Measurements from ENCODE around the gene LRRC63.
"Not testable (repeated sequence)": the region's sequence is repeated elsewhere in the genome, so short reads cannot be mapped to it uniquely, and the experiment has no call there.

LRRC63 gene

DNA sequence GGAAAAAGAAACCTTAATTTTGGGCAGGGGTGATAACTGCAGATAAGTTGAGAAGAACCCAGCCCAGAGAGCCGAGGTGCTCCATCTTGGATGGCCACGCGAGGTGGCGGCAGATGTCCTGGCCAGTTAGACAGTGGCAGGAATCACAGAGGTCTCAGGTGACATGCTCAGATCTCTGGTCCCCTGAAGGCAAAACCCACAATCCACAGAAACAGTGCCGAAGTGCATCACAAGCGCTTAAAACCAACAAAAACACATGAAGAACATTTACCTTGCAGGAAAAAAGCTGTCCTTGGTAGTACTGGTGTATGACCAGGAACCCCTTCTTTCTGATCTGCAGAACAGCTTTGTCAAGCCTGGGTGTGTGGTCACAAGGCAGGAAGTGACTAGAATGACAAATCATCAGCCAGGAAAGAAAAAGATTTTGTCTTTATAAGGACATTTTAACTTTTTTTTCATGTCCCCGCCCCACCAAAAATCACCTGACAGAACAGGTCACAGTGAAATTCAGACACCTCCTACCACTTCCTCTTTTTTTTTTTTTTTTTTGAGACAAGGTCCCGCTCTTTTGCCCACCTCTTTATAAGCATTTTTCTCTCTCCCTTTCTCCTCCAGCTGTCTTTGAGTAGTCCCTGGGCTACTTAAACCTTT is 29.8 kb upstream of the LRRC63 start, which contains the start of gene LCP1:
TSS of gene LCP1 (minus strand) at position 338 of the 651 bp plus-strand sequence. CDS start 22,515 bp downstream, outside the sequence.
- DNase-seq = no peak

DNA sequence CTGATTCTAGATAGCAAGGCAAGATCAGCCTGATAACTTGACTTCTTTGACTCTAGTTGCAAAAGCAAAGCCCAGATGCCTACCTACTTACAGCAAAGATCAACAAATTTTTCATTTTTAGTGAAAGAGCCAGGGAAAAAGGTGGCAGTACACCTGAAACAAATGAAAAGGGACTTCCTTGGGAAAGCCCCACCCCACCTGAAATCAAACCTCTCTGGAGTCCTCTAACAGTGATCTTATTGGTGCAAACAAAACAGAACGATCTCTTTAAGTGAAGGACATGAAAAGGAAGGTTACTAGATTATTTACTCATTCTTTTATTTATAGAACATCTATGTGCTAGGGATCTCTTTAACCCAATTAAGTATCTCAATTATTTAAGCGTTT is 29.2 kb upstream of the LRRC63 start:
- DNase-seq = no peak

DNA sequence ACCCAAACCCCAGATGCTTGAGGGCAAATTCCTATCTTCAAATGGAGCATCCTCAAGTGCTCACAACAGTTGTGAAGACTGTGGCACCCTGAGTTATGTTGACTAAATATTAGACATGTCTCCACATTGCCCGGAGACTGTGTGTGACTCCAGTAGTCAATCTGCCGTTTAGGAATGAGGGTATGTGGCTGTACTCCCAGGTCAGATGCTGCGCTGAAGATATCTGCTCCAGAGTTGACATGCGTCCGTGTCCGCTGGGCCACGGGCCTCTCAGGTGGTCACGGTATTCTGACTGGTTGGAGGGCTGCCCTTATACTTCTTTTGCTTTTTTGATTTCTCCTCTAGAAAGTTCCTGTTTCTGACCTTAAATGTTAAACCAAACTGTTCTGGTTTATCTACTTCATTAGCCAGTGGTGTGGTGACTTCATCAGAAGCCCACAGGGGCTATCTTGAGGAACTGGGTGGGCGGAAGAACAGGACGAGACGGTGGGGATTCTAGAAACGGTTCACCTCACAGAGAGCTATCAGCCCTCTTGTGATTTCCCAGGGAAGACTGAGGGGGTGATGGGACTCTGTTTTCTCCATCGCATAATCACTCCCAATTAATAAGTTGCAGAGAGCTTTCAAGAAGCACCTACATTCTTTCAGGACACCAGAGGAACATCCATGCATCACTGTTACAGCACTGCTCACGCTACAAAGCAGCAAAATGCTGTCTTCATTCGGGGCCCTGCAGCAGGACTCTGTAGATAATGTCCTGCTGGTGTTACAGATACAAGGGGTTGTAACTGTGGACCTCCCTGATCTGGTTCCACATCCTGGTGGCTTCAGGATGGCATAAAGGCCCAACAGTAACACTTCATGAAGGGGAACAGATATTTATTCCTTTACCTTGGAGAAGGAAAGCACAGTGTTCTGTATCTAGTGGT is 28.4 kb upstream of the LRRC63 start:
- DNase-seq = no peak

DNA sequence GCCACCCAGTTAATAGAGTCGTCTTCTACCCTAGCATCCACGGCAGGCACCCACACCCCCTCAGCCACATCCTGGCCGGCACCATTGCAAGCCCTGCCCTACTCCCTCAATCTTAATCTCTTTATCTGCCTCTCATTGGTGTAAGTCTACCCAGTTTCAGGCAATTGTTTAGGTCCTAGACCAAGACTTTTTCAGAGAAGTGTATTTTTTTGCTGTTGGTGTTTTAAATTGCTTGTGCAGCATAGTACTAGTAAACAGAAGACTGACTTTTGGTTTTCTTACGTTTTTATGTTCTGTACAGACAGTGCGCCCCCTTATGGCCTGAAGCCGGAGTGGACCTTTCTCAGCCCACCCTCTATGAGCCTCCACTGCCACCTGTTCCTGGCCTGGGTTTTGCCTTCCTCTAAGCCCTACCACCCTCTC is 27.4 kb upstream of the LRRC63 start:
- DNase-seq = no peak

DNA sequence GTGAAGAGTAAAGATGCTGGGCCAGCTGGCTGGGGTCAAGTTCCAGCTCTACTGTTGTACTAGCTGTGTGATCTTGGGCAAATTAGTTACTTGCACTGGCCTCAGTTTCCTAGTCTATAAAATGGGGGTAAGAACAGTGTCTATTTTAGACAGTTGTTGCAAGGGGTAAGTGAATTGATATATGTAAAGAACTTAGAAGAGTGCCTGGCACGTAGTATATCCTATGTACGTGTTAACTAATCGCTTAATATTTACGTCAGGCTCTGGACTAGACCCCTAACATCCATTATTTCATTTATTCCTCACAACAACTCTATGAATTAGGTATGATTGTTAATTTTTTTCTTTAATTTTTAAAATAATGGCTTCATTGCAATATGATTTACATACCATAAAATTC is 26.1 kb upstream of the LRRC63 start:
- no peak for DNase-seq

DNA sequence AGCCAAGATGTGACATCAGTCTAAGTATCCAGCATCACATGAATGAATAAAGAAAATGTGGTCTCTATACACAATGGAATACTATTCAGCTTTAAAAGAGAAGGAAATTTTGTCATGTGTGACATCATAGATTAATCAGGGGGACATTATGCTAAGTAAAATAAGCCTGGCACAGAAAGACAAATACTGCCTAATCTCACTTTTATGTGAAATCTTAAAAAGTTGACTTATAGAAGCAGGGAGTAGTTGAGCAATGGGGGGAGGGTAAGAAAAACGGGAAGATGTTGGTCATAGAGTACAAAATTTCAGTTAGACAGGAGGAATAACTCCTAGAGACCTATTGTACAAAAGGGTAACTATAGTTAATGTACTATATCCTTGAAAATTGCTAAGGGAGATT is 19.3 kb upstream of the LRRC63 start:
- DNase-seq = no peak

DNA sequence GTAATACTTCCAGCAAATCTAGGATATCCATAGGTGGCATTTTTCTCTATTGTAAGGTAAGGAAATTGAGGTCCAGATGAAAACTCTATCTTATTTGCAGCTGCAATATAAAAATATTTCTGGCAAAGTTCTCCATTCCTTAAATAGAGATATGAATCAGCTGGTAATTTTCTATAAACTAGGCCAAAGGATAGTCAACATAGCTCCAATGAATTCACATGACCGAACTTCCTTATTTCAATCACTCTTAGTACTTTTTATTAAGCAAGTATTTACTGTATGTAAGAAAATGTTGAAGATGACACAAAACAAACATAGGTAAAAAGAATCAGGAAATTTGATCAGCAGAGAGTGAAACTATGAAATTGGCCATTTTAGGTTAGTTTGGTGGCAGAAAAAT is 16.7 kb upstream of the LRRC63 start:
- no peak for DNase-seq

DNA sequence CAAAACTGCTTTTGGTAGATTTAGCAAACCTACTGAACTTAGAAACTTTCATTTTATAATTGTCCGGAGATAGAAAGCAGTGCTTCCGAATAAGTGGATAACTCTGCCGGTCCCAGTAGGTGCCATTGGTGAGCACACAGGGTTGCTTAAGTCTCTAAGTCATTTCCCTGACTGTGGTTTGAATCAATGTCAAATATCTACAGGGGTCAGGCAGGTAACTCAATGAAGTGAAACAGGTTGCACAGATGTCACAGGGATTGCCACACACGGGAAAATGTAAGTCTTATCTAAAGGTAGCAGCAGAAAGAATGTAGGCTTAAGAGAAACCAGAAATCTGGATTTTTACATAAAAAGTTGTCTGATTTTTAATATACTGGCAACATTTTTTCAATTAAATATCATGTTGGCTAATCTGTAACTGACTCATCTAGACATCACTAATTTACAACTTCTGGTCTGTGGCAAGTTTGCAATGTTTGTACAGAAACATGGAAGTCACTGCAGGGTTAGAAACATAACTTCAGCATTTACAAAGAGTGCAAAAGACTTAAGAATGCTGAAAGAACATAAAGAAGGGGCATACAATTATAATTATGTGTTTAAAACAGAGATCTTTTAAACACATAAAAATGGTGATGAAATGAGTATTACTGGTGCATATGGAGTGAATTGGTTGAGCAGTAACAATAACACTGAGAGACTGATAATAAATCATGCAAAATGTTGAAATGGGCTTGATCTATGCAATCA is 14.3 kb upstream of the LRRC63 start:
- no peak for DNase-seq

DNA sequence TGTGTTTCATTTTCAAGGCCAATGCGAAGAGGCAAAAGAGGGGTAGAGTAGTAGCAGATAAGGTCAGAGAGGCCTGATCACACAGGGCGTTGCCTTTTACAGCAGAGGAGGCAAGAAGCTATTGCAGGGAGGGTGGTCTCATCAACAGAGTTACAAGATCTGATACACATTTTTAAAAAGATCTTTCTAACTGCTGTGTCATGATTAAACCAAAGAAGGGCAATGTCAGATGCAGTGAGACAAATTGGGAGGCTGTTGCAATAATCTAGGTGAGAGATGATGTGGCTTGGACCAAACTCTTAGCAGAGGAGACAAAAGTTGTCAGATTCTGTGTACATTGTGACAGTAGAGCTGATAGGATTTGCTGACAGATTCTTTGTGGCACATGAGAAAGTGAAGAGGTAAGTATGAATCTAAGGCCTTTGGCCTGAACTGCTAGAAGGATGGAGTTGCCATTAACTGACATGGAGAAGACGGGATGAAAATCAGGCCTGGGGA is 13.0 kb upstream of the LRRC63 start:
- no peak for DNase-seq

DNA sequence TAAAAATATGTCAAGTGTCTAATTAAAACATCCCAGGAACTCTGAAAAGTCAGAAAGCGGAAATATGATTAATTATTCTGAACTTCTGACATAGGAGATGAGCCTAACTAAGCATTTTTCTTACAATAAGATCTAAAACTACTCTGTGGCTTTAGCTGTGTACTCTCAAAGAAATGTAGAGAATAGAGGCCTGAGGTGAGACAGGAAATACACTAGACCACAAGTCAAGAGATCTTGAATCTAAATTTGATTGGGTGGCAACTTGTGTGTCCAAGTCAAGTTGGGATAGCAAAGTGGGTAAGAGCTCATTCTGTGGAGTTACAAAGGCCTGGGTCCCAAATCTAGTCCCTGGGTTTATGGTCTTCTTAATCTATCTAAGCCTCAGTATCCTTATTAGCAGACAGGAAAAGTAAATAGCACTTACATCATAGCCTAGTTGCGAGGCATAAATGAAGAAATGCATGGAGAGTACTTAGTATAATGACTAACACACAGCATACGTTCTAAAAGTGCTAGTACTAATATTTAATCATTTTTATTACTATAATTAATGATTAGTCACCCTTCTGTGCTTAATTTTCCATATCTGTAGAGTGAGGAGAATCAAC is 9.4 kb upstream of the LRRC63 start:
- DNase-seq = no peak

DNA sequence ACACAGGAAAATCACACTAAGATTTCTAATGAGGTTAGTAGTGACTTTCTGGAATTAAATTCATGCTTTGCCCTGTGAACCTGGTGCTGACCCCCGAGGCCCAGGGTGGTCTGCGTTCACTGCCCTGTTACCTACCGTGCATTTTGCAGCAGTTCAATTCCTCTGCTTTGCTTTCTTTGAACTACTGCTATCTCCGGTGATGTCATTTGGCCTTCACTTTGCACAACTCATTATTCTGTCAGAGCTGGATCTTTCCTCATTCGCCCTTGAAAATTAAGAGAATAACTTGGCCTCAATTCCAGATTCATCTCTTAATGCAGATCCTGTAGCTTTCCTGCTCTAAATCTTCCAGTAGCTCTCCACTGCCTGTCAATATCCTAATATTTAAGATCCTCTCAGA is 8.8 kb upstream of the LRRC63 start:
- no peak for DNase-seq

DNA sequence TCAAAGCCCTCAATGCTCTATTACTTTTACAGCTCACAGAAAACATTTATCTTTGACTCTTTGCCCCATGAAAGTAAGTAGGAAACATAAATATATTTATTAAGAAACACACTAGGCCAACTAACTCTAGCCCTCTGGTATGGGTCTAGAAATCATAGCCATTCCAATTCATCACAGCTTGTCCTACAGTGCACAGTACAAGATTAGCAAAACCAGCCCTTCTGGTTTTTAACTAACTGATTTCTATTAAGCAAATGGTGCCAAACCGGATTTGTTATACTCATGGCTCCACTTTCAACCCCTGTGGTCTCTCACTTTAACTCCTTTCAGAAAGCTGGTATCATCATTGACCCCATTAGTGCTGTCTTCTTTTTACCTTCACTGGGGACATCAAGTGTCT is 5.6 kb upstream of the LRRC63 start:
- no peak for DNase-seq

DNA sequence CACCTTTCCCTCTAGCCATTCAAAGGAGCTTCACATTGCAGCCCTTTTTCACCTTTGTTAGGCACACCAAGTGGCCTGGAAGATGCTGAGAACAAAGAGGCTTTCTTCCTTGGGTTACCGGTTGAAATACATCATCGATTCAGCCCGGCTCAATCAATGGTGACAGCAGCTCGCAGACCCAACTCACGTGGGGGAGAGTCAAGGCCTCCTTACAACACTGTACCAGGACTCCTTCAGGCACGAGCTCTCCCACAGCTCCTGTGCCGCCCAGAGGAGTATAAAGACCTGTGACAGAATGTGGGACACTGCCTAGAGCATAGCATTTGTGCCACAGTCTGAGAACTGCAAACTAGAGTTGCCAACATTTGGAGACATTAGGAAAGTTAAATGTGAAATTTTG is 3.9 kb upstream of the LRRC63 start:
- no peak for DNase-seq

DNA sequence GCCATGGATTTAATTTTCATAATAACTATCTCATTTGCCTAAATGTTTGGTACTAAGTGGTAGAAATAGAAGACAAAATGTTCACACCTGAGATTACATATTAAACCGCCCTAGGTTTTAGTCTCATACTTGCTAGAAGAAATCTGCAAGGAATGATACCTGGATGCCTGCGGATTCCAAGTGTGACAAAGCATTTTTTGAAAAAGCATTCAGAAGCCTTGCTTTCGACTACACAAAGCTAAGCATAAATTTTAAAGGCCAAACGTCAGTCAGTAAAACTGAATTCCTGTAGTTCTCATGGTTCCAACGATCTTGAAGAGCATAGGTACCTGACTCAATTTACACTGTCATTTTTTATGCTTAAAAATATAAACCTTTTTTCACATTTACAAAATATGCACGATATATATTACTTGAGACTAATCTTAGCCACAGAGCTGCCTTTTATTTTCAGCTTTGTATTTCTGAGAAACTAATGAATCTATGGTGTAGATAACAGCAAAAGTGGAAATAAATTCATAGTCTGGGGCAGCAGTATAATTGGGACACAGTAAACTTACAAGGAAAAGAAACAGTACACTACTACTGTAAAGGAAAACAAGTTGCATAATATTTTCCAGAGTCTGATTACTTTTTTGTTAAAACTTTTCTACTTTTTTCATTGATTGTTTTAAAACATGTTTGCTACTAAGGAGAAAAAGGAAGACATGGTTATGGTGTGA is 1.2 kb upstream of the LRRC63 start:
- no peak for DNase-seq

DNA sequence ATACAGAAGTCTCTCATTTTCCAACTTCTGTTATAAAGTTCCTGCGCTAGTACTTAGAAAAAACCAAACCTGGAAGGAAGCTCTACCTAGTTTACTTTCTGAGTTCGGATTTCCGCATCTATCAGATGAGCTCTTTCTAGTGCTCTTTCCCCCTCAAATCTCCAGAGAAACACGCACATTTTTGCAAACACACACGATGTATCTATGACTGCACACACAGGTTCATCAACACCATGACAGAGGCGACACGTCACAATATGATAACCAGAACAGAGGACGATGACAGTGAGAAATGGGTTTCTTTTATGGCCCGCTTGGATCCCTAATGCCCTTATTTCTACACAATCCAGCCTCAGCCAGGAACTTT is 629 bp upstream of the LRRC63 start:
- DNase-seq = no peak

DNA sequence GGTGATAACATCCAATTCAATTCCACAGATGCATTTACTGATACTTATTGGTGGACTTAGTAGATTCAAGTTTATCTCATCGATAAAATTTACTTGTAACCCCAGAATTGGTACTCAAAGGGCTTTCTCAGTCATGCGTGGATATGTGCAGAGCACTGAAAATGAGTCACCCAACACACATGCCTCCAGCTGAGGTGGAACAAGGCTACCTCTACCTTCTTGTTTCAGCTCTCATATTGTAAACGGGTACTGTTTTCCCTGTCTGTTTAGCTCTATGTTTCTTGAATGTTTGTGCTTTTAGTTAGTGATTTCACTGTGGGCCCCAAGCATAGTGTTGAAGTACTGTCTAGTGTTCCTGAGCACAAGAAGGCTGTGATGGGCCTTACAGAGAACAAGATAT is 1.5 kb downstream of the LRRC63 start:
- no peak for DNase-seq

DNA sequence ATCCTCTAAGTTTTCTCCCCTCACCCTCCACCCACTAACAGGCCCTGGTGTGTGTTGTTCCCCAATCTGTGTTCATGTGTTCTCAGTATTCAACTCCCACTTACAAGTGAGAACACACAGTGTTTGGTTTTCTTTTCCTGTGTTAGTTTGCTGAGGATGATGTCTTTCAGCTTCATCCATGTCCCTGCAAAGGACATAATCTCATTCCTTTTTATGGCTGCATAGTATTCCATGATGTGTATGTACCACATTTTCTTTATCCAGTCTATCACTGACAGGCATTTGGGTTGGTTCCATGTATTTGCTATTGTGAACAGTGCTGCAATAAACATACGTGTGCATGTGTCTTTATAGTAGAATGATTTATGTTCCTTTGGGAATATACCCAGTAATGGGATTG is 3.0 kb downstream of the LRRC63 start:
- DNase-seq = not testable (repeated sequence)

DNA sequence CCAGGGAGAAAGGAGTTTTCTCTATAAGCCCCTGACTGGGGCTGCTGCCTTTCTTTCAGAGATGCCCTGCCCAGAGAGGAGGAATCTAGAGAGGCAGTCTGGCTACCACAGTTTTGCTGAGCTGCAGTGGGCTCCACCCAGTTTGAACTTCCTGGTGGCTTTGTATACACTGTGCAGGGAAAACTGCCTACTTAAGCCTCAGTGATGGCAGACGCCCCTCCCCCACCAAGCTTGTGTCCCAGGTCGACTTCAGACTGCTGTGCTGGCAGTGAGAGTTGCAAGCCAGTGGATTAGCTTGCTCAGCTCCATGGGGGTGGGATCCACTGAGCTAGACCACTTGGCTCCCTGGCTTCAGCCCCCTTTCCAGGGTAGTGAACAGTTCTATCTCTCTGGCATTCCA is 8.5 kb downstream of the LRRC63 start:
- not testable (repeated sequence) for DNase-seq

DNA sequence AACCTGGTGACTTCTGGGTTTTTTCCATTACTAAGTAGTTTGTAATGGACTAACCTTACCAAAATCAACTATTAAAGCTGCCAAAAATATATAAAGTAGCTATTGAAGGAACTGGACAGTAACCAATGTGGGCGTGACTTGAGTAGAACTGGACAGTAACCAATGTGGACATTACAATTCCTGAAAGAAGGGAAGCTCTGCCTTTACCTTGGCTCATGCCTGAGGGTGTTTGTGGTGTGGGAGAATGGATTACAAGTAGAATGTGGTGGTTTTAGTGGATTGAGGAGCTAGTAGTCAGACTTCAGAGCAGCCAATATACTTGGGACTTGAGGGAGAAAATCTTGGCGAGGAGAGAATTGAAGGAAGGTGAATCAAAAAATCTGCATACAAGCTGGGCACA is 17.5 kb downstream of the LRRC63 start:
- DNase-seq = no peak

DNA sequence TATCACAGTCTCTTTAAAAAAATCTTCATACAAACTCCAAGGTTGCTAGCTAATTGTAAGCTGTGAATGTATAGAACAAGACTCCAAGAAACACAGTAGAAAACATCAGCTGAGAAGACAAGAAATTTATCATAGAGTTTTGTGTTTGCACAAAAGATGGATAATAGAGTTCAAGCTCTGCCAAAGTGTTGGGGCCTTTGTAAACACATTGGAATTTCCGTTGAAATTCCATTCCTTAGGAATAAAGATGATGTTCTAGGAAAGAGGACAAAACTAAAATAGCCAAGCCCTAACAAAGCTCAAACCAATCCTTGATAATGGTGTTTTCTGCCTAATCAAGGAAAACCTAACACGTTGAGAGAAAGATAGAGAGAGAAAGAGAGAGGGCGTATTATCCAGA is 20.6 kb downstream of the LRRC63 start:
- no peak for DNase-seq

DNA sequence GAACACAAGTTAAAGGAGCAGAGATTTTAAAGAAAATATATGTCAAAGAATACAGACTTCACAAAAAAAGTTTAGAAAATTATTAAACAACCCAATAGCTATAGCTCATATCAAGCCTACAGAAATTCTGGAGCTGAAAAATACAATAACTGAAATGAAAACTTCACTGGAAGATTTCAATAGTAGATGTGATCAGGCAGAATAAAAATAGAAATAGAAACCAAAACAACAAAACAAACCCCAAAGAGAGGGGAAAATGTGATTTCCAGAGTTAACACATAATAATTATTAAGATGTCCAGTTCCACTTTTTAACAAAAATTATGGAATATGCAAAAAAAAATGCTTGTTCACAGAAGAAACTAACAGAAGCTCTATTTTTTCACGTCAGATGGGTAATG is 23.6 kb downstream of the LRRC63 start:
- DNase-seq = no peak

DNA sequence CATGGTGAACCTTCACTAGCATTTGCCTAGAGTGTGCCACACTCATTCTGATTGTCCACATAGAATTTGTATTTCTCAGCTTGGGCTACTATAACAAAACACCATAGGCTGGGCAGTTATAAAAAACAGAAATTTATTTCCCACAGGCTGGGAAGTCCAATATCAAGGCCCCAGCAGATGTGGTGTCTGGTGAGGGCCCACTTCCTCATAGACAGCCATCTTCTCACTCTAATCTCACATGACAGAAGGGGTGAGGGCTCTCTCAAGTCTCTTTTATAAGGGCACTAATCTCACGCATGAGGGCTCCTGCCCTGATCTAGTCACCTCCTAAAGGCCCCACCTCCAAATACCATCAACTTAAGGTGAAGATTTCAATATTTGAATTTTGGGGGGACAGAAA is 53.6 kb downstream of the LRRC63 start:
- DNase-seq = no peak
